T-helper 17 cell (primary cell): ENCODE measurements around the gene HMCN2. TPM values are rescaled to one million over a fixed set of nuclear protein-coding genes. Genes with fewer than 3 reads are reported as not detected.
"Not testable (repeated sequence)": the region's sequence is repeated elsewhere in the genome, so short reads cannot be mapped to it uniquely, and the experiment has no call there.

ENCODE experiments used
- ATAC-seq: fragments of 150-1000 bp; cut with Tn5 transposase; 2 replicates; pipeline ENCODE4 v1.10.0; 2021; ENCODE audit warnings: mild to moderate bottlenecking, moderate library complexity
- DNase-seq, 3 donors: peaks; one replicate each; pipeline versions ENCODE4 v3.0.0 to v3.0.0-alpha.2; 2020 to 2021
- H3K9me3 ChIP-seq: one replicate; pipeline ENCODE4 v1.7.0; 2013; ENCODE audit warnings: low read length, mild to moderate bottlenecking; ENCODE audit not compliant: control insufficient read depth, poor library complexity, severe bottlenecking
- H3K27ac Mint-ChIP-seq: one replicate; pipeline ENCODE4 v1.8.0; 2022; ENCODE audit warnings: mild to moderate bottlenecking, moderate library complexity, mixed read lengths
- H3K27me3 Mint-ChIP-seq: one replicate; pipeline ENCODE4 v1.8.0; 2022; ENCODE audit warnings: mixed read lengths
- H3K36me3 Mint-ChIP-seq: one replicate; pipeline ENCODE4 v1.8.0; 2022; ENCODE audit warnings: low read depth, mixed read lengths
- H3K4me1 Mint-ChIP-seq: one replicate; pipeline ENCODE4 v1.8.0; 2022; ENCODE audit warnings: mild to moderate bottlenecking, mixed read lengths
- H3K4me3 Mint-ChIP-seq: one replicate; pipeline ENCODE4 v1.8.0; 2022; ENCODE audit warnings: mild to moderate bottlenecking, moderate library complexity, mixed read lengths
- total RNA-seq, 4 donors: library from RNA in 2 of 4; stranded (reverse) in 2 of 4; gene quantifications; one replicate each; pipeline ENCODE4 v1.2.3 and lab custom pipeline; 2022 to 2026

HMCN2 gene
- total RNA-seq, 2 donors from 2014 or later = 0.12 TPM; not detected in 1

- DNase-seq = no peak
- no peaks in the 10 kb centered on the region for H3K9me3 ChIP-seq
- no peak for ATAC-seq
- peaks cover 79% of the 10 kb centered on the region for H3K27me3 Mint-ChIP-seq
- H3K27ac Mint-ChIP-seq = no peak overlapping the region
- peaks cover 7% of the 10 kb centered on the region for H3K36me3 Mint-ChIP-seq
- H3K4me3 Mint-ChIP-seq = no peak overlapping the region
- peaks cover 13% of the 10 kb centered on the region for H3K4me1 Mint-ChIP-seq
Measured at GRCh38 chr9:130263601-130264413, 1.8 kb upstream of the HMCN2 start.

GRCh38 chr9:130264414-130265350 lies 878 bp upstream of the HMCN2 start:
- Mint-ChIP-seq H3K4me3 (peak overlapping the region; percentile 71), H3K27ac (no peak overlapping the region), H3K27me3 (peaks cover 77% of the 10 kb centered on the region), H3K36me3 (peaks cover 7% of the 10 kb centered on the region), H3K4me1 (peaks cover 13% of the 10 kb centered on the region)
- ATAC-seq (no peak), DNase-seq (no peak)
- no peaks in the 10 kb centered on the region for H3K9me3 ChIP-seq

DNA sequence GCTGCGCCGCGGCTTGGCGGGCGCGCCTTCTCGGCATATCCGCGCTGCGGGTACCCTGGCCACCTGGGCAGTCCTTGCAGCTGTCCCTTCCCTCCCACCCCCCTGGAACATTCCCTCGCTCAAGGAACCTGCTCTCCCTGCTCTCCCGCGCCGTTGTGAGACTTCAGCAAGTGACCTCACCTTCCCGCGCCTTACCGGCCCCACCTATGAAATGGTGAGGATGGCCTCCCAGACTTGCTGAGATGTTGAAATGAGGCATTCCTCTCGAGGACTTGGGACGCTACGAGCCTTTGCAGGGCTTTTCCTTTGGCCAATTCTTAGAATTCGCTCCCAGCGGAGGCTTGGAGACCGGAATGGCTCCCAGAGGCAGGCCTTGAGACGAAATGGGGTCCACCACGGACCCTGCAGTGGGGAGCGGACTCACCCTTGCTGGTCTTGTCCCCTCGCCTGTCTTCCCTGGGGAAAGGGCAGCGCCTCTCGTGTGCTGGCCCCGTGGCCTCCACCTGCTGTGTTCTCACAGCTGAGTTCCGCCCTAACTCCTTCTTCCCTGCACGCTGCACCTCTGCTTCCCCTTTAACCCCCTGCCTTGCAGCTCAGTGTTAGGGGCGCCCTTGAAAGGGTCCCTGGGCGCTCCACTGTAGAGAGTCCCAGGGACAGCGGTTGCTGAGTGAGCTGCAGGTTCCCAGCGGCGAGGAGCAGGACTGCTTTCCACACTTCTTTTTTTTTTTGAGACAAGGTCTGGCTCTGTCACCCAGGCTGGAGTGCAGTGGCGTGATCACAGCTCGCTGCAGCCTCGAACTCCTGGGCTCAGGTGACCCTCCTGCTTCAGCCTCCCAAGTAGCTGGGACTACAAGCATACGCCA lies 907 bp downstream of the HMCN2 start:
- Mint-ChIP-seq H3K27ac (no peak overlapping the region), H3K36me3 (peaks cover 7% of the 10 kb centered on the region), H3K4me3 (peak overlapping the region; percentile 59), H3K4me1 (peaks cover 13% of the 10 kb centered on the region), H3K27me3 (peaks cover 67% of the 10 kb centered on the region)
- ATAC-seq (no peak), DNase-seq (no peak)
- H3K9me3 ChIP-seq = no peaks in the 10 kb centered on the region

GRCh38 chr9:130267930-130268329 lies 2.4 kb downstream of the HMCN2 start:
- peaks cover 59% of the 10 kb centered on the region for H3K27me3 Mint-ChIP-seq
- peaks cover 7% of the 10 kb centered on the region for H3K36me3 Mint-ChIP-seq
- no peak for ATAC-seq
- peaks cover 13% of the 10 kb centered on the region for H3K4me1 Mint-ChIP-seq
- H3K4me3 Mint-ChIP-seq = no peak overlapping the region
- DNase-seq = no peak
- no peaks in the 10 kb centered on the region for H3K9me3 ChIP-seq
- no peak overlapping the region for H3K27ac Mint-ChIP-seq

GRCh38 chr9:130268521-130269211 lies 3.1 kb downstream of the HMCN2 start:
- H3K27me3 Mint-ChIP-seq = peaks cover 52% of the 10 kb centered on the region
- H3K36me3 Mint-ChIP-seq = peaks cover 4% of the 10 kb centered on the region
- ATAC-seq = no peak
- no peak overlapping the region for H3K4me3 Mint-ChIP-seq
- peaks cover 10% of the 10 kb centered on the region for H3K4me1 Mint-ChIP-seq
- H3K27ac Mint-ChIP-seq = no peak overlapping the region
- no peak for DNase-seq
- no peaks in the 10 kb centered on the region for H3K9me3 ChIP-seq

GRCh38 chr9:130271473-130271872 lies 5.9 kb downstream of the HMCN2 start:
- ATAC-seq (no peak), DNase-seq (no peak)
- H3K4me3 Mint-ChIP-seq = no peak overlapping the region
- H3K36me3 Mint-ChIP-seq = peaks cover 2% of the 10 kb centered on the region
- no peaks in the 10 kb centered on the region for H3K9me3 ChIP-seq
- H3K4me1 Mint-ChIP-seq = peaks cover 5% of the 10 kb centered on the region
- H3K27ac Mint-ChIP-seq = no peak overlapping the region
- H3K27me3 Mint-ChIP-seq = peaks cover 42% of the 10 kb centered on the region

DNA sequence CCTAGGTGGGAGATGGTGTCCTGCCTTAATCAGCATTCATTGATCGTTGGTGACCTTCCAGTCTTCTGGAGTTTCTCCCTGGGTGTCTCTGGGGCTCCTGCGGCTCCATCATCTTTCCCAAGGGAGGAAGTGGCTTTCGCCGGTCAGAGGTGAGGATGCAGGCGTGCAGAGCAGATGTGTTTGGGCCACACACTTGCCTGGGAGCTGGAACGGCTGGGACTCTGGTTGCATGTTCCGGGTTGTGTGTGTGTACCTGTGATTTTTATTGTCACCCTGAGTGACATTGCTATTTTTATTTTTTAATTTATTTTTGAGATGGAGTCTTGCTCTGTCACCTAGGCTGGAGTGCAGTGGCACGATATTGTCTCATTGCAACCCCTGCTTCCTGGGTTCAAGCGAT lies 9.6 kb downstream of the HMCN2 start:
- no peak for DNase-seq
- Mint-ChIP-seq H3K36me3 (no peaks in the 10 kb centered on the region), H3K4me3 (no peak overlapping the region), H3K4me1 (no peaks in the 10 kb centered on the region), H3K27me3 (peaks cover 29% of the 10 kb centered on the region), H3K27ac (no peak overlapping the region)
- no peaks in the 10 kb centered on the region for H3K9me3 ChIP-seq
- ATAC-seq = no peak

GRCh38 chr9:130276121-130276520 lies 10.6 kb downstream of the HMCN2 start:
- H3K36me3 Mint-ChIP-seq = no peaks in the 10 kb centered on the region
- no peaks in the 10 kb centered on the region for H3K4me1 Mint-ChIP-seq
- H3K27me3 Mint-ChIP-seq = peaks cover 32% of the 10 kb centered on the region
- DNase-seq = no peak
- no peak overlapping the region for H3K4me3 Mint-ChIP-seq
- no peak for ATAC-seq
- H3K9me3 ChIP-seq = no peaks in the 10 kb centered on the region
- H3K27ac Mint-ChIP-seq = no peak overlapping the region

- DNase-seq = no peak
- H3K27me3 Mint-ChIP-seq = peaks cover 36% of the 10 kb centered on the region
- H3K4me1 Mint-ChIP-seq = no peaks in the 10 kb centered on the region
- H3K4me3 Mint-ChIP-seq = no peak overlapping the region
- H3K9me3 ChIP-seq = no peaks in the 10 kb centered on the region
- no peak for ATAC-seq
- H3K36me3 Mint-ChIP-seq = no peaks in the 10 kb centered on the region
- no peak overlapping the region for H3K27ac Mint-ChIP-seq
Measured at GRCh38 chr9:130276955-130277354, 11.4 kb downstream of the HMCN2 start.

- not testable (repeated sequence) for H3K9me3 ChIP-seq, ATAC-seq, DNase-seq, H3K27ac Mint-ChIP-seq, H3K36me3 Mint-ChIP-seq, H3K4me3 Mint-ChIP-seq, H3K4me1 Mint-ChIP-seq
- peaks cover 38% of the 10 kb centered on the region for H3K27me3 Mint-ChIP-seq
Measured at GRCh38 chr9:130277525-130277924, 12.0 kb downstream of the HMCN2 start.

- DNase-seq = no peak
Measured at GRCh38 chr9:130283539-130284248, 18.1 kb downstream of the HMCN2 start.

DNA sequence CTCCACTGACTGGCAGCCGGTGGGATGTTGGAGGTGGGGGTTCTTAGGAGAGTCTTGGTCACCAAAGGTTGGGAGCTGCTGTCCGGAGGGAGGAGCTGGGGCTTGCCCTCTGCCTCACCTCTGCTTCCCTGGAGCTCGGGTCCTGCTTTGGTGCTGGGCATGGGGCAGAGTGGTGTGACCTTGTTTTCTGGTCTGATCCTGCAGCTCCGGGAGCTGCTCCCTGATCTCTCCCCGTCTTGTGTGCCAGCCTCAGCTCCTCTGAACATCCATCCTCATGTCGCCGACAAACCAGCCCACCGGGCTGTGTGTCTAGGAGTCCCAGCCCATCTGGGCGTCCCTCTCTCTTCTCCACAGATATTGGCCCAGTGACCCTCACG lies 18.7 kb downstream of the HMCN2 start:
- peaks cover 3% of the 10 kb centered on the region for H3K36me3 Mint-ChIP-seq
- H3K27ac Mint-ChIP-seq = no peak overlapping the region
- H3K4me1 Mint-ChIP-seq = peaks cover 5% of the 10 kb centered on the region
- H3K27me3 Mint-ChIP-seq = peaks cover 75% of the 10 kb centered on the region
- DNase-seq = no peak
- no peaks in the 10 kb centered on the region for H3K9me3 ChIP-seq
- ATAC-seq = no peak
- no peak overlapping the region for H3K4me3 Mint-ChIP-seq

More at GRCh38 chr9:130283539-130284248, 18.1 kb downstream of the HMCN2 start:
- Mint-ChIP-seq H3K4me1 (peaks cover 5% of the 10 kb centered on the region), H3K27me3 (peaks cover 71% of the 10 kb centered on the region), H3K36me3 (peaks cover 3% of the 10 kb centered on the region), H3K4me3 (no peak overlapping the region), H3K27ac (no peak overlapping the region)
- ATAC-seq = no peak
- no peaks in the 10 kb centered on the region for H3K9me3 ChIP-seq
